Endothelial cell of umbilical vein (primary cell): Measurements from ENCODE around the gene NELL2. TPM values are rescaled to one million over a fixed set of nuclear protein-coding genes. Genes with fewer than 3 reads are reported as not detected.

ENCODE experiments used
- BruUV-seq: library from RNA; stranded (reverse); fragments of 400-500 nt; replicated peaks from 2 replicates; lab custom pipeline; 2021; lab: Mats Ljungman, UMichigan
- CTCF ChIA-PET: fragments of 300-600, 350-600 bp; sonication (Branson Sonifier 250); formaldehyde crosslinking; loops from one replicate; lab custom pipeline; 2021; ENCODE audit warnings: antibody characterized with exemption, inconsistent platforms; lab: Charles Lee
- POLR2A ChIA-PET: fragments of 300-600, 350-600 bp; sonication (Branson Sonifier 250); formaldehyde crosslinking; loops from one replicate; lab custom pipeline; 2021; ENCODE audit warnings: antibody characterized with exemption, inconsistent platforms; lab: Charles Lee
- DNase-seq: peaks from one replicate; pipeline ENCODE4 v3.0.0-alpha.2; 2011; ENCODE audit warnings: low read depth, low spot score
- FAIRE-seq: peaks from 2 replicates; lab custom pipeline; 2011; peaks lifted over from hg19 to GRCh38; lab: Jason Lieb, UNC
- H2AFZ ChIP-seq: 2 replicates; pipeline ENCODE4 v1.6.0; 2012; ENCODE audit warnings: low read depth, low read length, control low read depth, inconsistent platforms
- H3K27ac ChIP-seq: 2 replicates; pipeline ENCODE4 v1.5.1; 2011; ENCODE audit warnings: low read depth, mild to moderate bottlenecking, control low read depth, low read length, moderate library complexity; ENCODE audit not compliant: insufficient read depth
- H3K27me3 ChIP-seq, 2 experiments: 2 replicates each; pipeline versions ENCODE4 v1.6.0 to v1.6.1; 2011; ENCODE audit warnings: low read length in 2 of 2, mixed read lengths in 1 of 2; ENCODE audit not compliant: control insufficient read depth in 2 of 2, insufficient read depth in 2 of 2
- H3K36me3 ChIP-seq, 2 experiments: 2 replicates in 1 of 2; 3 replicates in 1 of 2; pipeline ENCODE4 v1.5.1; 2011; ENCODE audit warnings: low read length in 2 of 2, mild to moderate bottlenecking in 1 of 2, moderate library complexity in 1 of 2; ENCODE audit not compliant: control insufficient read depth in 2 of 2, insufficient read depth in 2 of 2; ENCODE audit errors: extremely low read depth in 1 of 2
- H3K4me1 ChIP-seq: 3 replicates; pipeline ENCODE4 v1.5.1; 2011; ENCODE audit warnings: mild to moderate bottlenecking, low read length; ENCODE audit not compliant: control insufficient read depth, insufficient read depth; ENCODE audit errors: extremely low read depth
- H3K4me2 ChIP-seq: 2 replicates; pipeline ENCODE4 v1.6.1; 2011; ENCODE audit warnings: low read length, control low read depth, mixed read lengths; ENCODE audit not compliant: insufficient read depth
- H3K4me3 ChIP-seq, 3 experiments: fragments of 200-600 bp in 1 of 3; sonication (generic), shearing (Covaris generic) in 1 of 3; replicated peaks in 1 of 3; 2 replicates each; pipeline ENCODE4 v1.5.1; 2011 to 2016; ENCODE audit warnings: control low read depth in 3 of 3, low read length in 3 of 3, mild to moderate bottlenecking in 2 of 3, inconsistent platforms in 1 of 3, low read depth in 1 of 3, moderate library complexity in 1 of 3; ENCODE audit not compliant: insufficient read depth in 1 of 3
- H3K79me2 ChIP-seq: 2 replicates; pipeline ENCODE4 v1.6.0; 2012; ENCODE audit warnings: low read length, inconsistent platforms; ENCODE audit not compliant: control insufficient read depth, insufficient read depth
- H3K9ac ChIP-seq: replicated peaks from 2 replicates; pipeline ENCODE3; 2011; ENCODE audit warnings: low read length, control low read depth; ENCODE audit not compliant: insufficient read depth; ENCODE audit errors: extremely low read depth
- H3K9me1 ChIP-seq: replicated peaks from 3 replicates; pipeline ENCODE4 v1.6.0; 2011; ENCODE audit warnings: mild to moderate bottlenecking, low read length; ENCODE audit not compliant: control insufficient read depth, insufficient read depth; ENCODE audit errors: extremely low read depth
- H3K9me3 ChIP-seq: replicated peaks from 2 replicates; pipeline ENCODE4 v1.5.1; 2012; ENCODE audit warnings: low read length, inconsistent platforms; ENCODE audit not compliant: control insufficient read depth, insufficient read depth
- H4K20me1 ChIP-seq: replicated peaks from 2 replicates; pipeline ENCODE3; 2011; ENCODE audit warnings: mild to moderate bottlenecking, low read length; ENCODE audit not compliant: control insufficient read depth, insufficient read depth; ENCODE audit errors: extremely low read depth
- EZH2 ChIP-seq: IDR thresholded peaks from 2 replicates; pipeline ENCODE4 v1.6.1; 2012; ENCODE audit warnings: borderline replicate concordance, low read depth, mild to moderate bottlenecking, moderate library complexity, low read length, inconsistent platforms; ENCODE audit not compliant: severe bottlenecking
- FOS ChIP-seq: IDR thresholded peaks from 2 replicates; pipeline ENCODE4 v1.6.1; 2011; ENCODE audit warnings: mild to moderate bottlenecking, low read length, moderate library complexity, borderline replicate concordance; ENCODE audit not compliant: insufficient read depth
- JUN ChIP-seq: IDR thresholded peaks from 2 replicates; pipeline ENCODE4 v1.6.1; 2011; ENCODE audit warnings: borderline replicate concordance, low read depth; ENCODE audit not compliant: insufficient read length, insufficient read depth
- MYC ChIP-seq: IDR thresholded peaks from one replicate; pipeline ENCODE4 v1.6.1; 2011; ENCODE audit warnings: mild to moderate bottlenecking, low read depth, low read length
- POLR2A ChIP-seq: IDR thresholded peaks from 2 replicates; pipeline ENCODE4 v1.6.1; 2012; ENCODE audit warnings: low read depth, mild to moderate bottlenecking, control low read depth, low read length
- POLR2AphosphoS5 ChIP-seq: IDR thresholded peaks from 2 replicates; pipeline ENCODE4 v1.6.1; 2012; ENCODE audit warnings: low read depth, mild to moderate bottlenecking, control low read depth, low read length, moderate library complexity; ENCODE audit not compliant: insufficient read depth
- dilution Hi-C: fragments of 300-500 bp; cut with MboI; formaldehyde crosslinking; loops from one replicate; pipeline ENCODE4 v1.15.0; 2019; ENCODE audit warnings: low sequenced_read_pairs; ENCODE audit not compliant: extremely low pct_ligation_motif_present
- intact Hi-C: fragments of 100-400 bp; cut with micrococcal nuclease; formaldehyde crosslinking; loops from one replicate; pipeline ENCODE4 v1.10.0; 2022
- polyA plus RNA-seq, 4 experiments: library from polyadenylated mRNA; depleted of rRNA in 3 of 4; stranded (reverse) in 3 of 4; unstranded in 1 of 4; fragments of >200 nt; gene quantifications; 2 replicates each; pipeline versions ENCODE4 v1.2.1 to v1.2.3, GENCODE V29; 2011 to 2012; ENCODE audit warnings: missing spikeins in 1 of 4
- total RNA-seq: library from RNA; stranded (reverse); gene quantifications from 2 replicates; pipeline ENCODE4 v1.2.3, GENCODE V29; 2021
- TF ChIP-seq, protein P1 (sequence below), 2 donors: IDR thresholded peaks; 1 replicate in 1 of 2; 2 replicates in 1 of 2; pipeline ENCODE4 v1.5.1; 2011; ENCODE audit warnings: low read length in 2 of 2, mild to moderate bottlenecking in 2 of 2, moderate library complexity in 2 of 2, control low read depth in 1 of 2, inconsistent platforms in 1 of 2, low read depth in 1 of 2; ENCODE audit not compliant: insufficient read depth in 1 of 2; ENCODE audit errors: extremely low read depth in 1 of 2

NELL2 gene
- total and polyA plus RNA-seq, 2 donors (not counting 3 experiments of a cell fraction or from before 2014, with no cell fraction given), result 0.11 to 0.49 TPM

GRCh38 chr12:44720265-44720664 is 155.8 kb downstream of the NELL2 start:
- H3K36me3 ChIP-seq, result no peaks in the 10 kb centered on the region
- H3K79me2 ChIP-seq, result no peaks in the 10 kb centered on the region
- no peaks in the 10 kb centered on the region for H3K27me3 ChIP-seq
- intact Hi-C loops (no loop called here), dilution Hi-C loops (no loop called here)
- H4K20me1 ChIP-seq, result no peaks in the 10 kb centered on the region
- no peaks in the 10 kb centered on the region for H3K9me1 ChIP-seq
- H3K4me2 ChIP-seq, result no peak overlapping the region
- DNase-seq (no peak), FAIRE-seq (no peak)
- POLR2A ChIA-PET, result no interaction called here
- BruUV-seq, result no TSS peak
- CTCF ChIA-PET, result no interaction called here
- no peak overlapping the region for H3K27ac ChIP-seq
- no peak overlapping the region for H3K9ac ChIP-seq
- H3K4me1 ChIP-seq, result no peaks in the 10 kb centered on the region
- TF ChIP-seq, protein P1, sequence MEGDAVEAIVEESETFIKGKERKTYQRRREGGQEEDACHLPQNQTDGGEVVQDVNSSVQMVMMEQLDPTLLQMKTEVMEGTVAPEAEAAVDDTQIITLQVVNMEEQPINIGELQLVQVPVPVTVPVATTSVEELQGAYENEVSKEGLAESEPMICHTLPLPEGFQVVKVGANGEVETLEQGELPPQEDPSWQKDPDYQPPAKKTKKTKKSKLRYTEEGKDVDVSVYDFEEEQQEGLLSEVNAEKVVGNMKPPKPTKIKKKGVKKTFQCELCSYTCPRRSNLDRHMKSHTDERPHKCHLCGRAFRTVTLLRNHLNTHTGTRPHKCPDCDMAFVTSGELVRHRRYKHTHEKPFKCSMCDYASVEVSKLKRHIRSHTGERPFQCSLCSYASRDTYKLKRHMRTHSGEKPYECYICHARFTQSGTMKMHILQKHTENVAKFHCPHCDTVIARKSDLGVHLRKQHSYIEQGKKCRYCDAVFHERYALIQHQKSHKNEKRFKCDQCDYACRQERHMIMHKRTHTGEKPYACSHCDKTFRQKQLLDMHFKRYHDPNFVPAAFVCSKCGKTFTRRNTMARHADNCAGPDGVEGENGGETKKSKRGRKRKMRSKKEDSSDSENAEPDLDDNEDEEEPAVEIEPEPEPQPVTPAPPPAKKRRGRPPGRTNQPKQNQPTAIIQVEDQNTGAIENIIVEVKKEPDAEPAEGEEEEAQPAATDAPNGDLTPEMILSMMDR (IDR thresholded peaks at IDR 0.05; ENCODE audit: extremely low read depth in 1 of 2, insufficient read depth in 1 of 2, low read depth in 1 of 2, low read length in 2 of 2), result no peak
- no peak for TF ChIP-seq EZH2
- TF ChIP-seq FOS, result no peak
- TF ChIP-seq JUN, result no peak
- no peak for TF ChIP-seq POLR2A
- TF ChIP-seq POLR2AphosphoS5, result no peak
- no peaks in the 10 kb centered on the region for H3K9me3 ChIP-seq
- H2AFZ ChIP-seq, result no peak overlapping the region
- no peak overlapping the region for H3K4me3 ChIP-seq

- H3K4me3 ChIP-seq, result no peak overlapping the region
- no peak overlapping the region for H3K4me2 ChIP-seq
- no peaks in the 10 kb centered on the region for H4K20me1 ChIP-seq
- no peak for FAIRE-seq
- no peaks in the 10 kb centered on the region for H3K9me3 ChIP-seq
- no peaks in the 10 kb centered on the region for H3K4me1 ChIP-seq
- intact Hi-C loops, result no loop called here
- no peaks in the 10 kb centered on the region for H3K79me2 ChIP-seq
- H3K36me3 ChIP-seq, result no peaks in the 10 kb centered on the region
- no peak for DNase-seq
- no peaks in the 10 kb centered on the region for H3K9me1 ChIP-seq
- dilution Hi-C loops, result no loop called here
- H3K27me3 ChIP-seq, result no peaks in the 10 kb centered on the region
- ChIA-PET POLR2A (no interaction called here), CTCF (no interaction called here)
- TF ChIP-seq MYC (no peak), POLR2AphosphoS5 (no peak)
- BruUV-seq, result no TSS peak
- no peak overlapping the region for H2AFZ ChIP-seq
- H3K27ac ChIP-seq, result no peak overlapping the region
- H3K9ac ChIP-seq, result no peak overlapping the region
Observed at GRCh38 chr12:44717612-44718011, 158.5 kb downstream of the NELL2 start.
